Ammon's horn (tissue), 1 donor: ENCODE data around the gene IRGC.
"Not testable (repeated sequence)": the region's sequence is repeated elsewhere in the genome, so short reads cannot be mapped to it uniquely, and the experiment has no call there.

ENCODE experiments used
- DNase-seq: peaks from one replicate; pipeline ENCODE4 v3.0.0-alpha.2; 2016; ENCODE audit warnings: low spot score

IRGC gene, protein sequence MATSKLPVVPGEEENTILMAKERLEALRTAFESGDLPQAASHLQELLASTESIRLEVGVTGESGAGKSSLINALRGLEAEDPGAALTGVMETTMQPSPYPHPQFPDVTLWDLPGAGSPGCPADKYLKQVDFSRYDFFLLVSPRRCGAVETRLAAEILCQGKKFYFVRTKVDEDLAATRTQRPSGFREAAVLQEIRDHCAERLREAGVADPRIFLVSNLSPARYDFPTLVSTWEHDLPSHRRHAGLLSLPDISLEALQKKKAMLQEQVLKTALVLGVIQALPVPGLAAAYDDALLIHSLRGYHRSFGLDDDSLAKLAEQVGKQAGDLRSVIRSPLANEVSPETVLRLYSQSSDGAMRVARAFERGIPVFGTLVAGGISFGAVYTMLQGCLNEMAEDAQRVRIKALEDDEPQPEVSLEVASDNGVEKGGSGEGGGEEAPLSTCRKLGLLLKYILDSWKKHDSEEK

DNA sequence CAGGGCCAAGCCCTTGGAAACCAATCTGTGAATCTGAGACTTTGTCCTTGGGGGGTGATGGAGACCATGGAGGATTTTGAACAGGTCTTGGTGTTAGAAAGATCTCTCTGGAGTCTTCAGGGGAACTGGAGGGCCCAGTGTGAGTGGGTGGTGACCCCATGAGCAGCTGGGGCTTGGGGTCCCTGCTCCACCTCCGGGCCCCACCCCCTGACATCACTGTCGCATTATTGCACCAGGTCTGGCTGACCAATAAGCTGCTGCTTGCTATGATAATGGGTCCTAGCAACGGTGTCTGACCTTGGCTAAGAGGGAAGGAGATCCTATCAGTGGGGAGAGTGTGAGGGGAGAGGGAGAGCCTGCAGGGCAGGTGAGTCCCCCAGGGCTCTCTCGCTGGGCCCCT is at the start of gene IRGC:
IRGC (plus strand) TSS at position 301 of the 400 bp plus-strand sequence. CDS start 2,483 bp downstream, outside the sequence.
- no peak for DNase-seq

DNA sequence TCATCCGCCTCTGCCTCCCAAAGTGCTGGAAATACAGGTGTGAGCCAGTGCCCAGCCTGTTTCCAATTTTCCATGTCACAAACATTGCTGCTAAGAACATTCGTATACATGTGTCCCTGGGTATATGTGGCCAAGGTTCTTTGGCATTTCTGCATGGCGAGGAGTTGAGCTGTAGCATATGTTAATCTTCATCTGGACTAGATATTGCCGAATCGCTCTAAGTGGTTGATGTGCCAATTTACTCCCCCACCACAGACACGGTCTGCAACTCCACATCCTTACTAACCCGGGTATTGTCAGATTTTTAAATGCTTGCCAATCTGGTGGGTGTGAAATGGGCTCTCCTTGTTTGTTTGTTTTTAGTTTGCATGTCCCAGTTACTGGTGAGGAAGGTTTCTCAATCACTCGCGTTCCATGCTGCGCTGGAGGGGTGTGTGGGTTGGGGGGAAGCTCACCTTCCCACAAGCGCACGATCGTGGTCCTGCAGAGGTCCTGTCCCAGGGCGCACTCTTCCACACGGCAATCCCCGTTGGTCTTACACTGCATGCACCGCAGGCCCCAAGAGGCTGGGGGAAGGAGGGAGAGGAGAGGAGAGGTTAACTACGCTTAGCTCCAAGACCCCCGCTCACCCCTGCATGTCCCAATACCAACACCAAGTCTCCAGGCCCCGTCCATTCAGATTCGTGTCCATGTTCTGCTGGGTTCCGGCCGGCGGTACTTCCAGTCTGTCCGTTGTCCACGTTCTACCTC is 48.6 kb upstream of the IRGC start:
- DNase-seq, result peak; percentile 38

DNA sequence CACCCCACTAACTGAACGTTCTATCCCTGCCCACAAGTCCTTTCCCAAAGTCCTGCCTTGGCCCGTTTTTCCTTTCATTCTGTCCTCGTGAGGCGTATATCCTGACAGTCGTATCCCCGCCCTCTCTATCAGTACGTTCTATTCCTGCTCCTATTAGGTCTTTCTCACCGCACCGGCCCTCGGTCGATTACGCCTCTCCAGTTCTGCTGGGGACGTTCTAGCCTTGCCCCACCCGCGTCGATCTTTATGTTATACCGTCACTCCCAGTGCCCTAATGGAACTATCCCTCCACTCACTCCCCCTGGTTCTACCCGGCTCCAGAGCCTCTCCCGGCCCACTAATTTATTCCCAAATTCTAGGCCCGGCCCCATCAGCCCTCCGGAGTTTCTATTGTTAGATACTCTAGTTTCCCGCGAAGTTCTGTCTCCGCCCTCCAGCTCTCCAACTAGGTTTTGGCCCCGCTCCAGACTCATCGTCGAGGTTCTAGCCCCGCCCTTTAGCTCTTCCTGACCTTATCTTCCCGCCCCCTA is 47.9 kb upstream of the IRGC start:
- DNase-seq, result no peak

DNA sequence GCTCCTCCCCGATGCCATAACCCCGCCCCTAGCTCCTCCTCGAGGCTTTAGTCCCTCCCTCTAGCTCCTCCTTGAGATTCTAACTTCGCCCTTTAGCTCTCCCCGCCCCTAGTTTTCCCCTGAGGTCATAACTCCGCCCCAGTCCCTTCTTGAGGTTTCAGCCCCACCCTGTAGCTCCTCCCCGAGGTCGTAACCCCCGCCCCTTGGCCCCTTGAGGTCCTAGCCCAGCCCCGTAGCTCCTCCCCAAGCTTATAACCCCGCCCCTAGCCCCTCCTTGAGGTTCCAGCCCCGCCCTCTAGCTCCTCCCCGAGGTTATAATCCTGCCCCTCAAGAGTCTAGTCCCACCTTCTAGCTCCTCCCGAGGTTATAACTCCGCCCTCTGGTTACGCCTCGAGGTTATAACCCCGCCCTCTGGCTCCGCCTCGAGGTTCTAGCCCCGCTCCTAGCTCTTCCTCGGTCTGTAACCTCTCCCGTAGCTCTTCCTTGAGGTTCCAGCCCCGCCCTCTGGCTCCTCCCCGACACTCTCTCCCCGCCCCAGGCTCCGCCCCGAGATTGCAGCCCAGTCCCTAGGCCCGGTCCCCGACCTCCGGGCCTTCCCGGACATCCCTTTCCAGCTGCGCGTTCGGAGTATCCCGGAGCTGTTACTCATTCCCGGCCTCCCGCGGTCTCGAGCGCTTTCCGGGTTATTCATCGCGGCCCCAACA is 47.3 kb upstream of the IRGC start:
- peak; percentile 99 for DNase-seq

DNA sequence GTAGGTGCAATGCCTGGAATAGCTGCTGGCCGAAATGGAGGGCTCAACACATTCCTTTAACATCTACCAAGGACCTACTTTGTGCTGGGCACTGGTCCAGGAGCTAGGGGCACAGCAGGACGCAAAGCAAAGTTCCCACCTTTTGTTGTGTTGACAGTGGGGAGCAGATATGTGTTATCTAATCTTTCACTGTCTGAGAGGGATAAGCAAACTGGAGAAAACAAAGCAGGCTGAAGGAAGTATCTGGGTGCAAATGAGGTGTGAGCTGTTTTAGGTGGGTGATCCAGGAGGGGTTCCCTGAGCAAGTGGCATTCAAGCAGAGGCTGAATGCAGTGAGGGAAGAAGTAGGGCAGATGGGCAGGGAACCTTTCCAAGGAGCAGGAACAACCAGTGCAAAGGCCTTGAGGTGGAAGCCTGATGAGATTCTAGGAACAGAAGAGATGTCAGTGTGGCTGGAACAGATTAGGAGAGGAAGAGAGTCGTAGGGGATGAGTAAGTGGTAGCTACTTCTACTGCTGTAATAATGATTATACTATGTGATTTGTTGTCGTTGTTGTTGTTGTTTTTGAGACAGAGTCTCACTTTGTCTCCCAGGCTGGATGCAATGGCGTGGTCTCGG is 43.7 kb upstream of the IRGC start:
- no peak for DNase-seq

DNA sequence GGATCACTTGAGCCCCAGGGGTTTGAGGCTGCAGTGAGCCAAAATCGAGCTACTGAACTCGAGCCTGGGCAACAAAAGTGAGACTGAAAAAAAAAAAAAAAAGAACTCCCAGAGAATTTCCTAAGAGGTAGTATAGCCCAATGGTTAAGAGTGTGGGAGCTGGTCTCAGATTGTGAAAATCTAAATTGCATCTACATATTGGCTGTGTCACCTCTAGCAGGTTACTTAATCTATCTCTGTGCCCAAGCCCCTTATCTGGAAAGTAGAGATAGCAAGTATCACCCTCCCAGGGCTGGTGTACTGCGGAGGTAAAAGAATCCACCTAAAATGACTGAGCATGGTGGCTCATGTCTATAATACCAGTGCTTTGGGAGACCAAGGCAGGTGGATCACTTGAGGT is 42.2 kb upstream of the IRGC start:
- DNase-seq, result no peak

DNA sequence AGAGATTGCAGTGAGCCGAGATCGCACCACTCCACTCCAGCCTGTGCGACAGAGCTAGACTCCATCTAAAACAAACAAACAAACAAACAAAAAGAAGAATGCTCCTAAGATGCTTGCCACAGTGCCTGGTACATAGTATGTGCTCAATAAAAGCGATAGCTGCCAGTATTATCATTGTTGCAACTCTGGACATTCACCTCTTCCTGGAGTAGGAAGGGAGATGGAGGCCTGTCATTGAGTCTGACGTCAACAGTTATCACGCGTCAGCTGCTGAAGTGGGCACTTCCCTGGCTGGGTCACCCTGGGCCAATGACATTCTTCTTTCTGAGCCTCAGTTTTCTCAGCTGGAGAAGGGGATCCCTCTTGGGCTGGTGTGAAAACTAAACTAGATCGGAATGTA is 41.7 kb upstream of the IRGC start:
- peak; percentile 20 for DNase-seq

DNA sequence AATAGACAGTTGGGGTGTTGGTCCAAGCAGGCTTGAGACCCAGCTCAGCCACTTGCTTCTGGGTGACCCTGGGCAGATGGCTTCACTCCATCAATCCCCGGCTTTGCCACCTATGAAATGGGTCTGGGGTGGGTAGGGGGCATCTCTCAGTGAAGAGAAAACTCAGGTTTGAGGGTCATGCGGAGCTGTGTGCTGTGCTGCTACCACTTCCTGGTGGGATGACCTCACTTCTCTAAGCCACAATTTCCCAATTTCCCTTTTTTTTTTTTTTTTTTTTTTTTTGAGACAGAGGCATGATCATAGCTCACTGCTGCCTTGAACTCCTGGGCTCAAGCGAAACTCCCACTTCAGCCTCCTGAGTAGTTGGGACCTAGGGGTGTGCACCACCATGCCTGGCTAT is 41.3 kb upstream of the IRGC start:
- DNase-seq, result peak; percentile 15

DNA sequence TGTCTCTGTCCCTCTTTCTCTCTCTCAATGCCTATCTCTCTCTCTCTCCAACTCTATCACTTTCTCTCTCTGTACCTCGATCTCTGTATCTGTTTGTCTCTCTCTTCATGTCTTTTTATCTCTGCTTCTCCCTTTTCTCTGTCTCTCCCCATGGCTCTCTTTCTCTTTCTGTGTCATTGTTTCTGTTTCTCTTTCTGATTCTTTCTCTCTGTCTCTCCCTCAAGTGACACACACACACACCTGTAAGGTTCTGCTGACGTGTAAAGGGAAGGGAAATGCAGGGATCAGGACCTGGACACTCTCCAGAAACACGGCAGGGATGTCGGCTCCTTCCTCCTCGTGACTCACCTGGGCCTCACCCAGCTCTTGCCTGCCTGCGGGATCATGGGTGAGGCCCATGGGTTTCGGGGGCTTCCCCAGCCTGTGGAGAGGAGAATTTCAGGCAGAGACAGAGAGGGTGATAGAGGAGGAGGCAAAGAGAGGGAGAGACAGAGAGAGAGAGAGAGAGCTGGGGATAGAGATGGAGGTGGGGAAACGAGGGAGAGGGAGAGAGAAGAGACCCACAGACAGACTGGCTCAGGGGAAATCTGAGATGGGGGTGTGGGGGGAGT is 40.5 kb upstream of the IRGC start:
- no peak for DNase-seq

DNA sequence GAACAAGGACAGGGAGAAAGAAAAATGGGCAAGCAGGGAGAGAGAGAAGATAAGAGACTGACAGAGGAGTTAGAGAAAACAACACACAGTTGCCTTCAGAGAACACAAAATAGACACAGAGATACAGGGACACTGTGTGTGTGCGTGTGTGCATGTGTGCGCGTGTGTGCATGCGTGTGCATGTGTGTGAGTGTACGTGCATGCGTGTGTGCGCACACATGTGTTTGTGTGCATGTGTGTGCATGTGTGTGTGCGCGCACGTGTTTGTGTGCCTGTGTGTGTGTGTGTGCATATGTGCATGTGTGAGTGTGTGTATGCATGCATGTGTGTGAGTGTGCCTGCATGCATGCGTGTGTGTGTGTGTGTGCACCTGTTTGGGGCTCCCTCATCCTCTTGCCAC is 40.0 kb upstream of the IRGC start:
- DNase-seq, result no peak

DNA sequence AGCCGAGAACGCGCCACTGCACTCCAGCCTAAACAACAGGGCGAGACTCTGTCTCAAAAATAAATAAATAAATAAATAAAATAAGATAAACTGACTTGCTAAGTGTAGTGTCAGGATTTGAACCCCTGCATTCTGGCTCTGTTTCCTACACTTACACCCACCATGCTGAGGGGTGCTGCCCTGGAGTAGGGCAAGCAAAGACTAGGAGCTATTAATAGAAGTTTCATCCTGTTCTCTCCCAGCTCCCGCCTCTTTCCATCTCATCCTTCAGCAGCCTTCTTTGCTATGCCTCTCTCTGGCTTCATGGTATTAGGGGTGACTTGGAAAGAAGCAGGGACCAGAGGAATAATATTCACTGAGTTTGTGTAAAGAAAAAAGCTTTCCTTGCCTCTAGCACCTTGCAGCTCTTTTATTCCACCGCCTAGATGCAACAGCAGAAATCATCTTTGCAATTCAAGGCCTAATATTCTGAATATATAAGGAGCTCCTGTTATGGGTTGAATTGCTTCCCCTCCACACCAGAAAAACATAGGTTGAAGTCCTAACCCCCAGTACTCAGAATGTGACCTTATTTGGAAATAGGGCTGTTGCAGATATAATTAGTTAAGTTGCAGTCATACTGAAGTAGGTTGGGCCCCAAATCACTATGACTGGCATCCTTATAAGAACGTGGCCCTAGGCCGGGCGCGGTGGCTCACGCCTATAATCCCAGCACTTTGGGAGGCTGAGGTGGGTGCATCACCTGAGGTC is 37.2 kb upstream of the IRGC start:
- no peak for DNase-seq

DNA sequence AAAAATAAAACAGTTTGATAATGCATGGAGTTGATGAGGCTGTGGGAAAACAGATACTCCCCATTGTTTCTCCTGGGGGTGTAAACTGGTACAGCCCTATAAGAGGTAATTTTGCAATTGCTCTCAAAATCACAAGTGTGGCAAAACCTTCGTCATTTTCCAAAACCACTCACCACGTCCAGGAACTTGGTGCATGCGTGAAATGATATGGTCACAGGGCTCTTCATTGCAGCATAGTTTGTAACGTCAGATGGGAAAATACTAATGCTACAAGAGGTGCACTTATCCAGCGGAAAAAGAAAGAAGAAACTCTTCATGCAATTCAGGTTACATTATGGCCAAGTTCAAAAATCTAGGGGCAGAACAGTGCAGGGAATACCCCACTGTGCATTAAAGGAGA is 34.1 kb upstream of the IRGC start:
- DNase-seq, result no peak

DNA sequence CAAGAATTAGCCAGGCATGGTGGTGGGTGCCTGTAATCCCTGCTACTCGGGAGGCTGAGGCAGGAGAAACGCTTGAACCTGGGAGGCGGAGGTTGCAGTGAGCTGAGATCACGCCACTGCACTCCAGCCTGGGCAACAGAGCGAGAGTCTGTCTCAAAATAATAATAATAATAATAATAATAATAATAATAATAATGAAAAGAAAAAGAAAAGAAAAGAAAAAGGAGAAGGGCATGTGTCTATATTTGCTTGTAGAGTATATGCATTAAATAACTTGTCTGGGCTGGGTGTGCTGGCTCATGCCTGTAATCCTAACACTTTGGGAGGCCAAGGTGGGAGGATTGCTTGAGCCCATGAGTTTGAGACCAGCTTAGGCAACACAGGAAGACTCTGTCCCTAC is 33.6 kb upstream of the IRGC start:
- not testable (repeated sequence) for DNase-seq

DNA sequence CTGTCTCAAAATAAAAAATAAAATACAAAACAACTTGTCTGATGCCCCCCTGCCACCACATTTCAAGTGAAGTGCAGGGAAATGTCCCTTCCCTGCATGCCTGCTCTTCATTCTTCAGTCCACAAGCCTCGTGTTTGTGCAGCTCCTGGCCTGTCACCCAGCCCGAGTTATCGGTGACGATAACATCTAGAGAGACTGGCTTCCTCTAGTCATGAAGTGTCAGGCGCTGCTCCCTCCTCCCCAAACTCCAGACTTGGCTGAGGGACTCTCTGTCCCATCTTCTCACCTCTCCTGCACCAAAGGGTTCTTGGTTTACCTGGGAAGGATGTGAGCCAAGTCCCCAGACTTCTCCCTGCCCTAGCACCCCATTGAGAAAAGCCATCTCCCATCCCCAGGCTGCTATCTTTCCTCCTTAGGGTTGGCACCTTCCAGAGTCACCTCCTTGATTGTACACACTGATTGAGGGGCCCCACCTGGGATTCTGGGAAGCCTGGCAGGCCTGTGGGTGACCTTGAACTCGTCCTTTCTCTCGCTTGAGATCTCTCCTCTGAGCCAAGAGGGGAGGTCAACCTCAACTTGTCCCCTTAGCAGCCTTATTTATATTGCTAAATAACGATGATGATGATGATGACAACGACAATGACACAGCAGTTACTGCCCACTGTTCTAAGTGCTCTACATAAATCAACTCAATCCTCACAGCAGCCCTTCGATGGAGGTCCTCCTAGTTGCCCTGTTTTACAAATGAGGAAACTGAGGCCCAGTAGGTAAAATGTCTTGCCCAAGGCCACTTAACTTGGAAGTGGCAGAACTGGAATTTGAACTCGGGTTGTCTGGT is 32.8 kb upstream of the IRGC start:
- DNase-seq, result no peak

DNA sequence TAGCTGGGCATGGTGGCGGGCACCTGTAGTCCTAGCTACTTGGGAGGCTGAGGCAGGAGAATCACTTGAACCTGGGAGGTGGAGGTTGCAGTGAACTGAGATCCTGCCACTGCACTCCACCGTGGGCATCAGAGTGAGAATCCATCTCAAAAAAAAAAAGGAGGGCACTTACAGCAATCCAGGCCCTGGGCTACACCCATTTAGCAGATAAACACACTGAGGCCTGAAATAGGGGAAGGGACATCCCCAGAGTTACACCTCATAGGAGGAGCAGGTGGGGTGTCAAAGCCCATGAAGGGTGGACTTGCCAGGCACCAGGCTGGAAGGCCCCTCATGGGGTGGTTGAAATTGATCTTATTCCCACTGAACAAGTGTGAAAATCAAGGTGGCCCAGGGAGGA is 32.0 kb upstream of the IRGC start:
- no peak for DNase-seq

DNA sequence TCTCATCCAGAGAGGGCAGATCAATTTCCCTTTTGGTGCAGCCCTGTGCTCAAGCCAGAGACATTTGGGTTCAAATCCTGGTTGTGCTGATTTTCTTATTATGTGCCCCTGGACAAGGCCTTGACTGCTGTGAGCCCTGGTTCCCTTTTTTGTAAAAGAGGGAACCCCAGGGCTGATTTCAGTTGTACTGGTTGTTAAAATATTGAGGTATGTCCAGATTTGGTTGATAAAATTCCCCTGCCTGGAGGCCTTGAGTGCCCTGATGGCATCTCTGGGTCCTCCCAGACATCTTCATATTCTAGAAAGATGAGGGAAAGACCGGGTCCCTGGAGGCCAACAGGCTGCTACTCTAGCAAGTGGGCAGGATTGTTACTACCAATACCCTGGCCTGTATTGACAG is 31.6 kb upstream of the IRGC start:
- DNase-seq, result no peak

DNA sequence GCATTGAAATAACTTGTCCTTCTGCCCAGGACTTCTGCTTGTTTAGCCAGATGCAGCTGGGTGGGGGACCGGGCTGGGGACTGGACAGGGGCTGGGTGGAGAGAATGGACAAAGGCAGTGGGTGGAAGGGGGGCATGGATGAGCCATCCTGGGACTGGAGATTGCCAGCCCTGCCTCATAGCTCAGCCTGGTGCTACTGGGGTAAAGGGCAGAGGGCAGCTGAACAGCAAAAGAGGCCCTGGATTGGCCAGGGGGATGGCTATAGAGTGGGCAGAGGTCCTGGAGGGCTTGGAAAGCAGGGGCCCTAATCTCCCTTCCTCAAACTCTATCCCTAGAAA is 28.2 kb upstream of the IRGC start:
- DNase-seq, result peak; percentile 30

DNA sequence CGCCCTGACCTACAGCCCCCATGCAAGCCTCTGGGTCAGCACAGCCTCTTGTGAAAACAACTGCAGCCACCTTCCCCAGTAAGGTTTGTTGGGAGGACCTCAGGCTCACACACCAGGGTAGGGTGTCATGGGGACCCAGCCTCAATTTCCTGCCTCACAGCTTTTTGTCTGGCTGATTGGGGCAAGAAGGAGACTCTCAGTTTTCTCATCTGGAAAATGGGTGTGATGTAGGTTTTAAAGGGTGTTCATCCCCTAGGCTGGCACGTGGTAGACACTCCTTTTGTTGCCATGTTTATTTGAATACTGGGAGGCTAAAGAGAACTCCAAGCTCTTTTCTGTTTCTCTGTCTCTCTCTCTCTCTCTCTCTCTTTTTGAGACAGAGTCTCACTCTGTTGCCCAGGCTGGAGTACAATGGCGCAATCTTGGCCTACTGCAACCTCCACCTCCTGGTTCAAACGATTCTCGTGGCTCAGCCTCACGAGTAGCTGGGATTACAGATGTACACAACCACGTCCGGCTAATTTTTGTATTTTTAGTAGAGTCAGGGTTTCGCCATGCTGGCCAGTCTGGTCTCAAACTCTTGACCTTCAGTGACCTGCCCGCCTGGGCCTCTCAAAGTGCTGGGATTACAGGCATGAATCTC is 27.7 kb upstream of the IRGC start:
- no peak for DNase-seq

DNA sequence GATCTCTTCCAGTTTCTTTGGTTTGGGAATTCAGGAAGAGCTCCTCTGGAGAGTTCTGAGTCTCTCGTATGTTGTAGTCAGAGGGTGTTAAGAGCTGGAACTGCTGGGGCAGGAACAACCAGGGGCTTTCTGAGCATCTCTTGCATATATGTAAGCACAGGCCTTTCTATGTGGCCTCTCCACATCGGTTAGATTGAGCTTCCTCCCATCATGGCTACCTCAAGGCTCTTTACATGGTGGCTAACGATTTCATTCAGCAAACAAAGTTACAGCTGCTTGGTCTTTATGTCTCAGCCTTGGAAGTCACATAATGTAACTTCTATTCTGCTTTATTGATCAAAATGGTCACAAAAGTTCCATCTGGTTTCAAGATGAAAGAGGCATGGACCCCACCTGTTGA is 25.4 kb upstream of the IRGC start:
- DNase-seq, result no peak

DNA sequence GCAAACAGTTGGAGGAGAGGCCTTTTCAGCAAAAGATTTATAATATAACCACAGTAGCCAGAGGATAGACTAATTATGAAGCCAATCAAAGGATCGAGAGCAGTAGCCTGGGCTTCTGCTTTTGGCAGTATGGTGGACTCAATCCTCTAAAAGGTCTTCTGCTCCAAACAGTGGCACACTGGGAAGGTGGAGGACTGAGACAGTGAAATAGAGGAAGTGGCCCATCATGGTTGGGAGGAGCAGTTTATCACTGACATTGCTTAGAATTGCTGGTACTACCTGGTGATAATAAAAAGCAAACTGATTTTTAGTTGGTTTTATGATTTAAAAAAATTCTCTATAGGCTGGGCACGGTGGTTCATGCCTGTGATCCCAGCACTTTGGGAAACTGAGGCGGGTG is 25.0 kb upstream of the IRGC start:
- no peak for DNase-seq
